GM23248 (cell line): Measurements from ENCODE around the gene TSPAN5. TPM values are rescaled to one million over a fixed set of nuclear protein-coding genes. Genes with fewer than 3 reads are reported as not detected.

Source experiments
- DNase-seq: peaks from one replicate; pipeline ENCODE4 v3.0.0-alpha.2; 2015
- H2AFZ ChIP-seq: fragments of 200-600 bp; sonication (generic); 2 replicates; pipeline ENCODE4 v1.6.1; 2016; ENCODE audit warnings: antibody characterized with exemption
- H3F3A ChIP-seq: fragments of 200-600 bp; sonication (generic); 2 replicates; pipeline ENCODE4 v1.6.1; 2016; ENCODE audit warnings: mild to moderate bottlenecking, antibody characterized with exemption, mixed run types; ENCODE audit not compliant: insufficient read depth
- H3K27ac ChIP-seq: fragments of 200-600 bp; sonication (generic); 2 replicates; pipeline ENCODE4 v1.5.1; 2016; ENCODE audit warnings: mild to moderate bottlenecking
- H3K27me3 ChIP-seq: fragments of 200-600 bp; sonication (generic); replicated peaks from 2 replicates; pipeline ENCODE4 v1.6.1; 2016; ENCODE audit warnings: mild to moderate bottlenecking; ENCODE audit not compliant: insufficient read depth
- H3K36me3 ChIP-seq: fragments of 200-600 bp; sonication (generic); 2 replicates; pipeline ENCODE4 v1.6.1; 2016; ENCODE audit warnings: low read depth, mild to moderate bottlenecking
- H3K4me1 ChIP-seq: fragments of 200-600 bp; sonication (generic); 2 replicates; pipeline ENCODE4 v1.6.1; 2016; ENCODE audit warnings: mild to moderate bottlenecking; ENCODE audit not compliant: insufficient read depth
- H3K4me2 ChIP-seq: fragments of 200-600 bp; sonication (generic); one replicate; pipeline ENCODE4 v1.6.1; 2016; ENCODE audit warnings: mild to moderate bottlenecking; ENCODE audit not compliant: unreplicated experiment
- H3K4me3 ChIP-seq: fragments of 200-600 bp; sonication (generic); 2 replicates; pipeline ENCODE4 v1.5.1; 2016; ENCODE audit warnings: mild to moderate bottlenecking
- H3K79me2 ChIP-seq: fragments of 200-600 bp; sonication (generic); 2 replicates; pipeline ENCODE4 v1.6.1; 2016; ENCODE audit warnings: mild to moderate bottlenecking; ENCODE audit not compliant: insufficient read depth
- H3K9ac ChIP-seq: fragments of 200-600 bp; sonication (generic); 2 replicates; pipeline ENCODE4 v1.6.1; 2016; ENCODE audit warnings: mild to moderate bottlenecking
- H3K9me2 ChIP-seq: fragments of 200-600 bp; sonication (generic); 2 replicates; pipeline ENCODE4 v1.6.1; 2016; ENCODE audit warnings: mixed run types, mild to moderate bottlenecking, moderate library complexity; ENCODE audit not compliant: insufficient read depth
- H3K9me3 ChIP-seq: fragments of 200-600 bp; sonication (generic); one replicate; pipeline ENCODE4 v1.6.1; 2017; ENCODE audit warnings: low read depth
- H4K20me1 ChIP-seq: fragments of 200-600 bp; sonication (generic); 2 replicates; pipeline ENCODE4 v1.6.0; 2016; ENCODE audit not compliant: insufficient read depth
- EZH2 ChIP-seq: fragments of 200-600 bp; sonication (generic); IDR thresholded peaks from 2 replicates; pipeline ENCODE4 v1.6.1; 2018; ENCODE audit warnings: antibody characterized with exemption, mild to moderate bottlenecking; ENCODE audit not compliant: insufficient read depth, poor library complexity, severe bottlenecking
- EZH2phosphoT487 ChIP-seq: fragments of 200-600 bp; sonication (generic); IDR thresholded peaks from 2 replicates; pipeline ENCODE4 v1.6.1; 2018; ENCODE audit warnings: antibody characterized with exemption, moderate library complexity, mild to moderate bottlenecking, low read depth; ENCODE audit not compliant: insufficient read depth
- WGBS, 2 experiments: methylation state at CpG; one replicate each; pipeline ENCODE4 v1.1.6; 2015 to 2017; ENCODE audit warnings: low lambda C conversion rate in 2 of 2, low coverage in 1 of 2; ENCODE audit errors: missing lambda C conversion rate in 2 of 2; 5-methylcytosine and 5-hydroxymethylcytosine counted together
- in situ Hi-C: fragments of 300-500 bp; cut with MboI; formaldehyde crosslinking; loops from 2 replicates; pipeline ENCODE4 v1.15.0; 2020
- polyA plus RNA-seq: library from polyadenylated mRNA; unstranded; fragments of >200 nt; fragmentation: Nextera tagmentation; extraction: Ambion mirVana; gene quantifications from 2 replicates; pipeline ENCODE4 v1.2.1, GENCODE V29; 2016
- total RNA-seq: library from RNA; depleted of rRNA; stranded (reverse); fragments of >200 nt; shearing (Covaris generic); gene quantifications from 2 replicates; pipeline ENCODE4 v1.2.3, GENCODE V29; 2014

TSPAN5 gene
- total and polyA plus RNA-seq, 2 experiments from 2014 or later, result 61.9 to 76.6 TPM

DNA sequence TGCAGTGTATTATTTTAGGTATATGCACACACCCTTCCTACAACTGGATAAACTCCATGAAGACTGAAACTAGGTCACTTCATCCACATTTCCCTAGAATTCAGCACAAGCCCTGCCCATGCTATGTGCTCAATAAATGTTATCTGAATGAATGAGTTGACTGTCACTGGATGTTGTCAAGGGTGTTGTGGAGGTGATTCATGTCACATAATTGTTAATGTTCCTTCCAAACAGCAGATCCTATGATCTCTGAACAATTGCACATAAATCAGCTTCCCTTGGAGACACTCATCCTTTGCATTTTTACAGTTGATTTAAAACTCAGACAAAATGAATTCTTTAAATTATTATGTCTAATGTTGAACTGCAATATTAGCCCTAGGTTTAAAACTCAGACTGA, 154.7 kb downstream of the TSPAN5 start:
- peaks cover 28% of the 10 kb centered on the region for H3K4me1 ChIP-seq
- H3K4me3 ChIP-seq, result no peak overlapping the region
- in situ Hi-C loops, result no loop called here
- H3K4me2 ChIP-seq, result no peak overlapping the region
- no peak for TF ChIP-seq EZH2phosphoT487
- no peak for TF ChIP-seq EZH2
- no peak overlapping the region for H3K27ac ChIP-seq
- H3K9me2 ChIP-seq, result no peaks in the 10 kb centered on the region
- H2AFZ ChIP-seq, result no peak overlapping the region
- H3K9me3 ChIP-seq, result no peaks in the 10 kb centered on the region
- DNase-seq, result no peak
- no peaks in the 10 kb centered on the region for H3K27me3 ChIP-seq
- H4K20me1 ChIP-seq, result no peaks in the 10 kb centered on the region
- peaks cover 98% of the 10 kb centered on the region for H3K79me2 ChIP-seq
- H3K9ac ChIP-seq, result no peak overlapping the region
- no peaks in the 10 kb centered on the region; the same call in 1 of the 2 replicates for H3K36me3 ChIP-seq
- peaks cover 16% of the 10 kb centered on the region for H3F3A ChIP-seq

DNA sequence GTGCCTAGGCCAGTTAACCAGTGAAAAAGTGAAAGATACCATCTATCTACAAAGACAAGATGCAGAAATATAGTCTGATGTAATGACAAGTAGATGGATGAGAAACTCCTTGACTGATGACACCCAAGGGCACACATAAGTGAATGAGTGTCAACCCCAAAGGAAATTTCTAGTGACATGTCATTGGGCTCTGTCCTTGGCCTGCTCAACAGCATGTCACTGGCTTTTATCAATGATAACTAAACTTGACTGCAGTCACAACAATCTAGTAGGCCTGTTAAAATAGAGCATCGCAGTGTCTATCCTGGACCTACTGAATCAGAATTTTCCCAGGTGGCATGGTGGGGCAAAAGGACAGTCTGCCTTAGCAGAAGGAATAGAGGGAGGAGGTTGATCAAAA, 155.8 kb downstream of the TSPAN5 start:
- H3K27me3 ChIP-seq, result no peaks in the 10 kb centered on the region
- H3K9me2 ChIP-seq, result no peaks in the 10 kb centered on the region
- H4K20me1 ChIP-seq, result no peaks in the 10 kb centered on the region
- WGBS, 2 experiments, result 100% methylated on average over 1 of the region's 1 CpG
- H3K36me3 ChIP-seq, result no peaks in the 10 kb centered on the region; the same call in 1 of the 2 replicates
- no peak for DNase-seq
- in situ Hi-C loops, result no loop called here
- peaks cover 98% of the 10 kb centered on the region for H3K79me2 ChIP-seq
- H3K9me3 ChIP-seq, result no peaks in the 10 kb centered on the region
- H3K4me3 ChIP-seq, result no peak overlapping the region
- no peak overlapping the region for H3K4me2 ChIP-seq
- peaks cover 7% of the 10 kb centered on the region for H3F3A ChIP-seq
- no peak for TF ChIP-seq EZH2phosphoT487
- TF ChIP-seq EZH2, result no peak
- H3K9ac ChIP-seq, result no peak overlapping the region
- H3K27ac ChIP-seq, result no peak overlapping the region
- no peak overlapping the region for H2AFZ ChIP-seq
- H3K4me1 ChIP-seq, result peaks cover 19% of the 10 kb centered on the region

DNA sequence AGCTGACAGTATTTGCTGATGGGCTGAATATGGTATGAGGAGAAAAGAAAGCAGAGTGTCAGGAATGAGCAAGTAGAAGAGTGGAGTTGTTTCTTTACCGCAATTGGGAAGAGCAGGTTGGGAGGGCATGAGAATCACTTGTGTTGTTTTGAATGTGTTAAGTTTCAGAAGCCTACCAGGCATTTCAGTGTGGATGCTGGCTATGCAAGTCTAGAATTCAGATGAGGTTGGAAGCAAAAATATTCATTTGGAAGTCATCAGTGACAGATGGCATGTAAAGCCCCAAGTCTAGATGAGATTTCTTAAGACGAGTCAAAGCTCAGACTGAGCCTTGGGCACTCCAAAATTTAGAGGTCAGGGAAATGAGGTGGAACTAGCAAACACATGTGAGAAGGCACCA, 156.4 kb downstream of the TSPAN5 start:
- no peaks in the 10 kb centered on the region for H3K27me3 ChIP-seq
- no peak for TF ChIP-seq EZH2
- TF ChIP-seq EZH2phosphoT487, result no peak
- H2AFZ ChIP-seq, result no peak overlapping the region
- no peak for DNase-seq
- no peaks in the 10 kb centered on the region for H3K9me2 ChIP-seq
- no peaks in the 10 kb centered on the region for H4K20me1 ChIP-seq
- peaks cover 19% of the 10 kb centered on the region for H3K4me1 ChIP-seq
- H3K79me2 ChIP-seq, result peaks cover 97% of the 10 kb centered on the region
- no peak overlapping the region for H3K4me3 ChIP-seq
- WGBS, 2 experiments, result 59 to 69% methylated on average over 2 of the region's 2 CpGs
- no peaks in the 10 kb centered on the region; the same call in 1 of the 2 replicates for H3K36me3 ChIP-seq
- in situ Hi-C loops, result no loop called here
- H3K9ac ChIP-seq, result no peak overlapping the region
- no peak overlapping the region for H3K4me2 ChIP-seq
- H3K27ac ChIP-seq, result no peak overlapping the region
- no peaks in the 10 kb centered on the region for H3K9me3 ChIP-seq
- H3F3A ChIP-seq, result peaks cover 1% of the 10 kb centered on the region; the same call in 1 of the 2 replicates

DNA sequence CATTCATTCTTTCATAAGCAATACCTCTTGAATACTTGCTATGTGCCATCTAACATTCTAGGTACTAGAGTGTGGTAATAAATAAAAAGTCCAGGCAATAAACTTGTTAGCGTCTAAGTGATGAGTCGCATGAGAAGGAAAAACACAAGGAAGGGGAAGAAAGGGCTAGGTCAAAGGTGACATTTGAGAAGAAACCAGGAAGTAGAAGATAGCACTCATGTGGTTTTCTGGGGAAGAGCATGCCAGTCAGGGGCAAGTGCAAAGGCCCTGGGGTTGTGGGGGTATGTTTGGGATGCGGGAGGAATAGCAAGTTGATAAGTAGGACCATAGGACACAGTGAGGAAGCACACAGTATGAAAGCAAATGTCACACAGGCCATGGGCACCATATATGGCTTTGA, 157.0 kb downstream of the TSPAN5 start:
- peaks cover 97% of the 10 kb centered on the region for H3K79me2 ChIP-seq
- WGBS, 2 experiments, result 91 to 93% methylated on average over 3 of the region's 3 CpGs

DNA sequence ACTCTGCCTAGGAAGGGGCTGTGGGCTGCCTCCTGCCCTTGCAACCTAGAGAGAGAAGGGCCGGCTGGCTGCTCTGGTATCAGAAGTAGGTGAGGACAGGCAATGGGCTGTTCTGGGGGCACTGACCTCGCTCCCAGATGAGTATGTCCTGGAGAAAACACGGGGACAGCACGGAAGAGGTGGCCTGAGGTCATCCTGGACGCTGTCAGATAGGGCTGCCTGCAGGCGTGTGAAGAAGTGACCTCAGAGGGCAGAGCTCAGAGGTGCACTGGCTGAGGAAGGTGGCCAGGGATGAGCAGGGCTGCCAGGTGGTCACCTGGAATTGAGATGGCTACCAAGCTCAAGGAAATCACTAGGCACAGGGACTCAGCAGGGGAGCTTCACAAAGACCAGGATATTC, 159.6 kb downstream of the TSPAN5 start:
- Histone ChIP-seq H2AFZ (no peak overlapping the region), H3K27me3 (no peaks in the 10 kb centered on the region), H3K79me2 (peaks cover 97% of the 10 kb centered on the region), H3K4me2 (no peak overlapping the region), H3K36me3 (no peaks in the 10 kb centered on the region), H3K9me3 (no peaks in the 10 kb centered on the region), H3K9ac (no peak overlapping the region), H3K9me2 (no peaks in the 10 kb centered on the region), H4K20me1 (no peaks in the 10 kb centered on the region), H3F3A (0 out of 2 replicates have a peak, but pooled peaks cover 3% of the 10 kb centered on the region), H3K4me3 (no peak overlapping the region), H3K4me1 (peaks cover 16% of the 10 kb centered on the region), H3K27ac (no peak overlapping the region)
- DNase-seq, result no peak
- WGBS, 2 experiments, result 96 to 99% methylated on average over 6 of the region's 6 CpGs
- TF ChIP-seq EZH2, result no peak
- in situ Hi-C loops, result no loop called here

More for the DNA sequence above, 157.0 kb downstream of the TSPAN5 start:
- no peak overlapping the region for H3K9ac ChIP-seq
- no peak overlapping the region for H3K4me3 ChIP-seq
- TF ChIP-seq EZH2 (no peak), EZH2phosphoT487 (no peak)
- H2AFZ ChIP-seq, result no peak overlapping the region
- no peak for DNase-seq
- no peaks in the 10 kb centered on the region for H3K9me2 ChIP-seq
- no peaks in the 10 kb centered on the region for H3F3A ChIP-seq
- no peaks in the 10 kb centered on the region for H3K36me3 ChIP-seq
- H3K27me3 ChIP-seq, result no peaks in the 10 kb centered on the region
- H3K4me1 ChIP-seq, result peaks cover 19% of the 10 kb centered on the region
- in situ Hi-C loops, result no loop called here
- no peak overlapping the region for H3K4me2 ChIP-seq
- H3K27ac ChIP-seq, result no peak overlapping the region
- no peaks in the 10 kb centered on the region for H4K20me1 ChIP-seq
- H3K9me3 ChIP-seq, result no peaks in the 10 kb centered on the region
